A549 (cell line): ENCODE results near the gene TPP2. TPM values are rescaled to one million over a fixed set of nuclear protein-coding genes. Genes with fewer than 3 reads are reported as not detected.

Source experiments
- ATAC-seq, 2 experiments: fragments of 200-7000 bp in 1 of 2; fragments of >200 bp in 1 of 2; cut with Nextera tagmentation in 1 of 2; cut with Tn5 transposase in 1 of 2; 3 replicates each; pipeline versions ENCODE4 v1.8.0 to v1.9.1; 2018 to 2020; ENCODE audit warnings: mild to moderate bottlenecking in 1 of 2, moderate library complexity in 1 of 2
- CTCF ChIA-PET: fragments of 300-600 bp; sonication (Branson Sonifier 250); formaldehyde crosslinking; extraction: SDS; loops from one replicate; lab custom pipeline; 2021; ENCODE audit warnings: antibody characterized with exemption, inconsistent platforms; lab: Yijun Ruan, JAX
- POLR2A ChIA-PET: fragments of 350-600 bp; formaldehyde crosslinking; extraction: SDS; loops from one replicate; lab custom pipeline; 2021; ENCODE audit warnings: antibody characterized with exemption, inconsistent platforms; lab: Yijun Ruan, JAX
- DNase-seq, 2 experiments: peaks; one replicate each; pipeline versions ENCODE4 v3.0.0 to v3.0.0-alpha.2; 2011 to 2016; ENCODE audit warnings: low read depth in 1 of 2, low spot score in 1 of 2
- FAIRE-seq: peaks from 2 replicates; lab custom pipeline; 2011; peaks lifted over from hg19 to GRCh38; lab: Jason Lieb, UNC
- H3K27ac ChIP-seq, 2 experiments: fragments of >200 bp; sonication (Bioruptor Twin); formaldehyde crosslinking; 3 replicates each; pipeline ENCODE4 v1.5.1; 2016 to 2017
- H3K4me1 ChIP-seq: fragments of >200 bp; sonication (Bioruptor Twin); formaldehyde crosslinking; 3 replicates; pipeline ENCODE4 v1.6.1; 2016
- H3K4me2 ChIP-seq: fragments of >200 bp; sonication (Bioruptor Twin); formaldehyde crosslinking; 3 replicates; pipeline ENCODE4 v1.6.1; 2016
- H3K4me3 ChIP-seq: fragments of >200 bp; sonication (Bioruptor Twin); formaldehyde crosslinking; 3 replicates; pipeline ENCODE4 v1.5.1; 2016
- H3K9me3 ChIP-seq: fragments of >200 bp; sonication (Bioruptor Twin); formaldehyde crosslinking; 3 replicates; pipeline ENCODE4 v1.6.1; 2016
- CBX8 ChIP-seq: fragments of 200-600 bp; sonication (generic); IDR thresholded peaks from 2 replicates; pipeline ENCODE4 v1.6.1; 2016
- EP300 ChIP-seq, 2 experiments: fragments of >200 bp; sonication (Bioruptor Twin); formaldehyde crosslinking; IDR thresholded peaks; 2 replicates in 1 of 2; 3 replicates in 1 of 2; pipeline ENCODE4 v1.6.1; 2016 to 2017
- FOSB ChIP-seq: fragments of 250-450 bp; sonication (Bioruptor Pico); IDR thresholded peaks from 2 replicates; pipeline ENCODE4 v1.5.0; 2020; ENCODE audit warnings: mild to moderate bottlenecking, moderate library complexity
- FOSL2 ChIP-seq, 2 experiments: fragments of 450-650 bp in 1 of 2; fragments of >200 bp in 1 of 2; sonication (Bioruptor Twin) in 1 of 2; formaldehyde crosslinking; IDR thresholded peaks; 2 replicates each; pipeline versions ENCODE4 v1.5.0 to v1.6.1; 2016 to 2020; ENCODE audit warnings: mild to moderate bottlenecking in 1 of 2, moderate library complexity in 1 of 2
- GATA3 ChIP-seq: IDR thresholded peaks from 2 replicates; pipeline ENCODE4 v1.6.1; 2012; ENCODE audit warnings: borderline replicate concordance
- HDAC2 ChIP-seq: fragments of 200-600 bp; sonication (generic); IDR thresholded peaks from 2 replicates; pipeline ENCODE4 v1.6.1; 2016
- JUNB ChIP-seq: fragments of >200 bp; sonication (Bioruptor Twin); formaldehyde crosslinking; IDR thresholded peaks from 2 replicates; pipeline ENCODE4 v1.6.1; 2016
- MAFK ChIP-seq: fragments of 450-650 bp; IDR thresholded peaks from 2 replicates; pipeline ENCODE4 v1.6.1; 2014; ENCODE audit not compliant: partially characterized antibody
- MAZ ChIP-seq: fragments of 150-350 bp; IDR thresholded peaks from 2 replicates; pipeline ENCODE4 v1.6.1; 2014; ENCODE audit warnings: antibody characterized with exemption, low read depth, low read length, borderline replicate concordance
- NR3C1 ChIP-seq: fragments of >200 bp; sonication (Bioruptor Twin); formaldehyde crosslinking; IDR thresholded peaks from 3 replicates; pipeline ENCODE4 v1.6.1; 2017
- POLR2AphosphoS2 ChIP-seq: conservative IDR thresholded peaks from 2 replicates; pipeline ENCODE4 v1.6.1; 2012; ENCODE audit warnings: low read length, improper control_type of control experiment, inconsistent platforms
- RARB ChIP-seq: fragments of 250-450 bp; sonication (Bioruptor Pico); IDR thresholded peaks from 2 replicates; pipeline ENCODE4 v1.8.0; 2021; ENCODE audit warnings: mild to moderate bottlenecking, moderate library complexity
- REST ChIP-seq: fragments of 200-600 bp; sonication (generic); IDR thresholded peaks from 2 replicates; pipeline ENCODE4 v1.6.1; 2016; ENCODE audit warnings: antibody characterized with exemption, mild to moderate bottlenecking, moderate library complexity
- RFX5 ChIP-seq: fragments of 450-650 bp; IDR thresholded peaks from 2 replicates; pipeline ENCODE4 v1.7.1; 2014; ENCODE audit warnings: antibody characterized with exemption, mild to moderate bottlenecking, moderate library complexity
- SMC3 ChIP-seq: fragments of >200 bp; sonication (Bioruptor Twin); formaldehyde crosslinking; IDR thresholded peaks from 3 replicates; pipeline ENCODE4 v1.6.1; 2018; ENCODE audit warnings: inconsistent platforms
- SREBF2 ChIP-seq: fragments of 450-650 bp; IDR thresholded peaks from 2 replicates; pipeline ENCODE4 v1.6.1; 2014; ENCODE audit warnings: mild to moderate bottlenecking, moderate library complexity
- USF2 ChIP-seq: fragments of 450-650 bp; IDR thresholded peaks from 2 replicates; pipeline ENCODE4 v1.6.1; 2014; ENCODE audit warnings: antibody characterized with exemption
- ZNF302 ChIP-seq: fragments of 250-450 bp; sonication (Bioruptor Pico); IDR thresholded peaks from 2 replicates; pipeline ENCODE4 v1.9.0; 2021; ENCODE audit warnings: inconsistent platforms, mild to moderate bottlenecking, moderate library complexity
- WGBS: methylation state at CpG from one replicate; pipeline ENCODE4 v1.1.6; 2017; ENCODE audit errors: missing lambda C conversion rate; 5-methylcytosine and 5-hydroxymethylcytosine counted together
- polyA plus RNA-seq, 4 experiments: library from polyadenylated mRNA; depleted of rRNA in 3 of 4; stranded (reverse); fragments of >200 nt; fragmentation: RNase III in 1 of 4; extraction: RNeasy Plus Mini Kit Qiagen cat#74134 plus additional on column Dnase treatment in 1 of 4; gene quantifications; 2 replicates in 3 of 4; 3 replicates in 1 of 4; pipeline ENCODE4 v1.2.3, GENCODE V29; 2011 to 2017
- TF ChIP-seq, protein P1 (sequence below): fragments of 150-350 bp; IDR thresholded peaks from 2 replicates; pipeline ENCODE4 v1.6.1; 2014; ENCODE audit warnings: low read depth, mild to moderate bottlenecking, low read length
- TF ChIP-seq, protein P2 (sequence below): fragments of 250-450 bp; sonication (Bioruptor Pico); IDR thresholded peaks from 2 replicates; pipeline ENCODE4 v1.5.0; 2020; ENCODE audit warnings: low read depth, mild to moderate bottlenecking, moderate library complexity
- TF ChIP-seq, protein P3 (sequence below): fragments of >200 bp; sonication (Bioruptor Twin); formaldehyde crosslinking; IDR thresholded peaks from 2 replicates; pipeline ENCODE4 v1.6.1; 2016
- TF ChIP-seq, protein P4 (sequence below): fragments of 250-450 bp; sonication (Bioruptor Pico); IDR thresholded peaks from 2 replicates; pipeline ENCODE4 v1.5.0; 2021; ENCODE audit warnings: mild to moderate bottlenecking, moderate library complexity, borderline replicate concordance

TPP2 gene
- polyA plus RNA-seq, 2 of the 4 experiments (the other 2 are of a cell fraction), result 18.6 to 28.4 TPM

- TF ChIP-seq MAFK (no peak), SREBF2 (no peak), ZNF302 (CRISPR knock-in tag) (no peak), SMC3 (no peak), FOSB (CRISPR knock-in tag) (no peak), RFX5 (no peak), JUNB (no peak), REST (no peak), HDAC2 (no peak), POLR2AphosphoS2 (no peak), CBX8 (no peak), FOSL2 (IDR thresholded peaks at IDR 0.05) (no peak), FOSL2 (CRISPR knock-in tag; IDR thresholded peaks at IDR 0.05) (no peak), RARB (CRISPR knock-in tag) (no peak), NR3C1 (no peak), USF2 (no peak)
- TF ChIP-seq, protein P1, sequence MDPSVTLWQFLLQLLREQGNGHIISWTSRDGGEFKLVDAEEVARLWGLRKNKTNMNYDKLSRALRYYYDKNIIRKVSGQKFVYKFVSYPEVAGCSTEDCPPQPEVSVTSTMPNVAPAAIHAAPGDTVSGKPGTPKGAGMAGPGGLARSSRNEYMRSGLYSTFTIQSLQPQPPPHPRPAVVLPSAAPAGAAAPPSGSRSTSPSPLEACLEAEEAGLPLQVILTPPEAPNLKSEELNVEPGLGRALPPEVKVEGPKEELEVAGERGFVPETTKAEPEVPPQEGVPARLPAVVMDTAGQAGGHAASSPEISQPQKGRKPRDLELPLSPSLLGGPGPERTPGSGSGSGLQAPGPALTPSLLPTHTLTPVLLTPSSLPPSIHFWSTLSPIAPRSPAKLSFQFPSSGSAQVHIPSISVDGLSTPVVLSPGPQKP, result no peak
- TF ChIP-seq, protein P2, sequence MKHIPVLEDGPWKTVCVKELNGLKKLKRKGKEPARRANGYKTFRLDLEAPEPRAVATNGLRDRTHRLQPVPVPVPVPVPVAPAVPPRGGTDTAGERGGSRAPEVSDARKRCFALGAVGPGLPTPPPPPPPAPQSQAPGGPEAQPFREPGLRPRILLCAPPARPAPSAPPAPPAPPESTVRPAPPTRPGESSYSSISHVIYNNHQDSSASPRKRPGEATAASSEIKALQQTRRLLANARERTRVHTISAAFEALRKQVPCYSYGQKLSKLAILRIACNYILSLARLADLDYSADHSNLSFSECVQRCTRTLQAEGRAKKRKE (CRISPR knock-in tag), result no peak
- TF ChIP-seq, protein P3, sequence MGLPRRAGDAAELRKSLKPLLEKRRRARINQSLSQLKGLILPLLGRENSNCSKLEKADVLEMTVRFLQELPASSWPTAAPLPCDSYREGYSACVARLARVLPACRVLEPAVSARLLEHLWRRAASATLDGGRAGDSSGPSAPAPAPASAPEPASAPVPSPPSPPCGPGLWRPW, result no peak
- CTCF ChIA-PET, result interaction anchor here (1.4 kb wide), 1 partner anchor 13 kb away, joined by 3 read pairs; no protein-coding TSS in a partner anchor
- H3K4me3 ChIP-seq, result no peak overlapping the region
- H3K4me1 ChIP-seq, result no peaks in the 10 kb centered on the region
- no peaks in the 10 kb centered on the region for H3K9me3 ChIP-seq
- 97% methylated on average over 3 of the region's 3 CpGs for WGBS
- DNase-seq, result no peak
- no peak overlapping the region for H3K27ac ChIP-seq
- POLR2A ChIA-PET, result no interaction called here
- FAIRE-seq, result no peak
- no peak overlapping the region for H3K4me2 ChIP-seq
- ATAC-seq, result no peak
These were observed 42.0 kb downstream of the TPP2 start for GRCh38 chr13:102638741-102639140.

DNA sequence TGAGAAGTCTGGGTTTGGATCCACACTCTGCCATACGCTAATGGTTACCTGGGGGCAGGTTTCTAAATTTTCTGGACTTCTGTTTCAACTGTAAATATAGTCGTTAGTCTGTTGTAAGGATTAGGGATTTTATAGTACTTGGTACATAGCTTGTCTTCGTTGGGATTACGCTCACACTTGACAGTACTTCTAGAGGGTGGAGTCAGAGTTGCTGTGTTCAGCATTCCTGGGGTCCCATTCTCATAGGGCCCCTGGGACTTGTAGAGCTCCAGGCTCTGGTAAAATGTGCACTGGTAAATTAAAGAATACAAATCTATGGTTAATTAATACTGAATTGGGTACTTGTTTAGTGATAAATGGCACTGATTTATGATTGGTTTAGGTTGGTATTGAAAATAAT lies 45.2 kb downstream of the TPP2 start:
- Histone ChIP-seq H3K4me1 (no peaks in the 10 kb centered on the region), H3K4me2 (no peak overlapping the region), H3K4me3 (no peak overlapping the region)
- no peak for DNase-seq
- ChIA-PET POLR2A (no interaction called here), CTCF (no interaction called here)
- ATAC-seq, result no peak
- no peak for FAIRE-seq
- TF ChIP-seq EP300 (IDR thresholded peaks at IDR 0.05) (no peak), GATA3 (no peak), MAZ (no peak)
- TF ChIP-seq, protein P4, sequence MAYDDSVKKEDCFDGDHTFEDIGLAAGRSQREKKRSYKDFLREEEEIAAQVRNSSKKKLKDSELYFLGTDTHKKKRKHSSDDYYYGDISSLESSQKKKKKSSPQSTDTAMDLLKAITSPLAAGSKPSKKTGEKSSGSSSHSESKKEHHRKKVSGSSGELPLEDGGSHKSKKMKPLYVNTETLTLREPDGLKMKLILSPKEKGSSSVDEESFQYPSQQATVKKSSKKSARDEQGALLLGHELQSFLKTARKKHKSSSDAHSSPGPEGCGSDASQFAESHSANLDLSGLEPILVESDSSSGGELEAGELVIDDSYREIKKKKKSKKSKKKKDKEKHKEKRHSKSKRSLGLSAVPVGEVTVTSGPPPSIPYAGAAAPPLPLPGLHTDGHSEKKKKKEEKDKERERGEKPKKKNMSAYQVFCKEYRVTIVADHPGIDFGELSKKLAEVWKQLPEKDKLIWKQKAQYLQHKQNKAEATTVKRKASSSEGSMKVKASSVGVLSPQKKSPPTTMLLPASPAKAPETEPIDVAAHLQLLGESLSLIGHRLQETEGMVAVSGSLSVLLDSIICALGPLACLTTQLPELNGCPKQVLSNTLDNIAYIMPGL, result no peak
- TF ChIP-seq, all 56 proteins: peak for 0
- 44% methylated on average over 4 of the region's 4 CpGs for whole genome bisulfite sequencing
- Histone ChIP-seq H3K27ac (no peak overlapping the region), H3K9me3 (no peaks in the 10 kb centered on the region)
